GM23248 (cell line): ENCODE data around the gene PRRC1.

Experiments used
- EZH2 ChIP-seq: fragments of 200-600 bp; sonication (generic); IDR thresholded peaks from 2 replicates; pipeline ENCODE4 v1.6.1; 2018; ENCODE audit warnings: antibody characterized with exemption, mild to moderate bottlenecking; ENCODE audit not compliant: insufficient read depth, poor library complexity, severe bottlenecking
- EZH2phosphoT487 ChIP-seq: fragments of 200-600 bp; sonication (generic); IDR thresholded peaks from 2 replicates; pipeline ENCODE4 v1.6.1; 2018; ENCODE audit warnings: antibody characterized with exemption, moderate library complexity, mild to moderate bottlenecking, low read depth; ENCODE audit not compliant: insufficient read depth

GRCh38 chr5:127551410-127552041, 34.1 kb downstream of the PRRC1 start:
- TF ChIP-seq EZH2 = no peak
- no peak for TF ChIP-seq EZH2phosphoT487
